PC-9 (cell line): Measurements from ENCODE around the gene COL25A1. TPM values are rescaled to one million over a fixed set of nuclear protein-coding genes. Genes with fewer than 3 reads are reported as not detected.

Experiments used
- BruUV-seq: library from RNA; stranded (reverse); fragments of 400-500 nt; replicated peaks from 2 replicates; lab custom pipeline; 2021; lab: Mats Ljungman, UMichigan
- CTCF ChIA-PET: fragments of 300-600 bp; sonication (Branson Sonifier 250); formaldehyde crosslinking; loops from one replicate; lab custom pipeline; 2022; ENCODE audit warnings: antibody characterized with exemption; lab: Charles Lee
- POLR2A ChIA-PET: fragments of 300-600 bp; sonication (Branson Sonifier 250); formaldehyde crosslinking; loops from one replicate; lab custom pipeline; 2022; ENCODE audit warnings: antibody characterized with exemption; ENCODE audit not compliant: unreplicated experiment; lab: Charles Lee
- DNase-seq, 2 experiments: peaks; one replicate each; pipeline versions ENCODE4 v3.0.0 to v3.0.0-alpha.2; 2015 to 2022; ENCODE audit warnings: mixed read lengths in 1 of 2
- H2AFZ ChIP-seq: fragments of 200-600 bp; sonication (generic); 2 replicates; pipeline ENCODE4 v1.8.1; 2017; ENCODE audit warnings: antibody characterized with exemption
- H3F3A ChIP-seq: fragments of 200-600 bp; sonication (generic); 2 replicates; pipeline ENCODE4 v1.8.1; 2017; ENCODE audit warnings: antibody characterized with exemption, mild to moderate bottlenecking, low read depth; ENCODE audit not compliant: insufficient read depth
- H3K27ac ChIP-seq: fragments of 200-600 bp; sonication (generic); 2 replicates; pipeline ENCODE4 v1.6.1; 2016; ENCODE audit warnings: mixed run types
- H3K27me3 ChIP-seq: fragments of 200-600 bp; sonication (generic); 2 replicates; pipeline ENCODE4 v1.6.1; 2016; ENCODE audit warnings: low read depth, mixed run types; ENCODE audit not compliant: insufficient read depth
- H3K36me3 ChIP-seq: fragments of 200-600 bp; sonication (generic); 2 replicates; pipeline ENCODE4 v1.6.1; 2016; ENCODE audit warnings: low read depth, mixed run types
- H3K4me1 ChIP-seq: fragments of 200-600 bp; sonication (generic); replicated peaks from 2 replicates; pipeline ENCODE4 v1.6.1; 2016; ENCODE audit warnings: mixed run types; ENCODE audit not compliant: insufficient read depth
- H3K4me2 ChIP-seq: fragments of 200-600 bp; sonication (generic); 2 replicates; pipeline ENCODE4 v1.6.1; 2017; ENCODE audit warnings: mixed run types
- H3K4me3 ChIP-seq: fragments of 200-600 bp; sonication (generic); 2 replicates; pipeline ENCODE4 v1.6.1; 2016; ENCODE audit warnings: mixed run types
- H3K79me2 ChIP-seq: fragments of 200-600 bp; sonication (generic); 2 replicates; pipeline ENCODE4 v1.6.1; 2017; ENCODE audit warnings: low read depth, mixed run types
- H3K9me2 ChIP-seq: fragments of 200-600 bp; sonication (generic); 2 replicates; pipeline ENCODE4 v1.8.1; 2017; ENCODE audit warnings: mild to moderate bottlenecking; ENCODE audit not compliant: insufficient read depth
- H3K9me3 ChIP-seq: fragments of 200-600 bp; sonication (generic); 2 replicates; pipeline ENCODE4 v1.8.1; 2016; ENCODE audit warnings: low read depth; ENCODE audit not compliant: insufficient read depth
- H4K20me1 ChIP-seq: fragments of 200-600 bp; sonication (generic); 2 replicates; pipeline ENCODE4 v1.8.1; 2017; ENCODE audit not compliant: insufficient read depth
- CTCF ChIP-seq: fragments of 200-600 bp; sonication (generic); conservative IDR thresholded peaks from 2 replicates; pipeline ENCODE4 v1.6.1; 2017; ENCODE audit warnings: mixed run types, antibody characterized with exemption, mild to moderate bottlenecking, moderate library complexity
- EZH2 ChIP-seq: fragments of 200-600 bp; sonication (generic); IDR thresholded peaks from 2 replicates; pipeline ENCODE4 v1.8.0; 2017; ENCODE audit warnings: antibody characterized with exemption, low read depth
- intact Hi-C: fragments of 100-400 bp; cut with micrococcal nuclease; formaldehyde crosslinking; loops from one replicate; pipeline ENCODE4 v1.10.0; 2022; ENCODE audit not compliant: unreplicated experiment
- total RNA-seq: library from RNA; stranded (reverse); gene quantifications from 2 replicates; pipeline ENCODE4 v1.2.3, GENCODE V29; 2021

COL25A1 gene
- total RNA-seq, 1 experiment from 2014 or later: not detected

- no peak overlapping the region for H2AFZ ChIP-seq
- H3F3A ChIP-seq: no peaks in the 10 kb centered on the region
- H3K27ac ChIP-seq: no peak overlapping the region
- no peaks in the 10 kb centered on the region for H3K36me3 ChIP-seq
- no TSS peak for BruUV-seq
- H4K20me1 ChIP-seq: no peaks in the 10 kb centered on the region
- H3K4me3 ChIP-seq: no peak overlapping the region
- H3K9me3 ChIP-seq: no peaks in the 10 kb centered on the region
- CTCF ChIA-PET: no interaction called here
- no peaks in the 10 kb centered on the region for H3K9me2 ChIP-seq
- POLR2A ChIA-PET: no interaction called here
- no peak for DNase-seq
- intact Hi-C loops: no loop called here
- no peaks in the 10 kb centered on the region for H3K27me3 ChIP-seq
- TF ChIP-seq EZH2 (no peak), CTCF (no peak)
- no peaks in the 10 kb centered on the region for H3K79me2 ChIP-seq
- no peak overlapping the region for H3K4me2 ChIP-seq
- H3K4me1 ChIP-seq: no peaks in the 10 kb centered on the region
Observed at GRCh38 chr4:108947526-108947925, 354.9 kb downstream of the COL25A1 start.

GRCh38 chr4:108946237-108946636 lies 356.2 kb downstream of the COL25A1 start:
- Histone ChIP-seq H3K79me2 (no peaks in the 10 kb centered on the region), H4K20me1 (no peaks in the 10 kb centered on the region), H3K36me3 (no peaks in the 10 kb centered on the region), H3K27me3 (no peaks in the 10 kb centered on the region), H2AFZ (no peak overlapping the region), H3K9me3 (no peaks in the 10 kb centered on the region), H3K4me2 (no peak overlapping the region), H3K9me2 (no peaks in the 10 kb centered on the region), H3K27ac (no peak overlapping the region), H3K4me1 (no peaks in the 10 kb centered on the region), H3K4me3 (no peak overlapping the region), H3F3A (no peaks in the 10 kb centered on the region)
- ChIA-PET CTCF (no interaction called here), POLR2A (no interaction called here)
- no TSS peak for BruUV-seq
- intact Hi-C loops: no loop called here
- no peak for TF ChIP-seq EZH2
- no peak for TF ChIP-seq CTCF
- no peak for DNase-seq

GRCh38 chr4:108943976-108944591 lies 358.4 kb downstream of the COL25A1 start:
- no peaks in the 10 kb centered on the region for H3K9me2 ChIP-seq
- no peak overlapping the region for H2AFZ ChIP-seq
- H3K9me3 ChIP-seq: no peaks in the 10 kb centered on the region
- ChIA-PET POLR2A (no interaction called here), CTCF (no interaction called here)
- H3K27me3 ChIP-seq: no peaks in the 10 kb centered on the region
- H3F3A ChIP-seq: no peaks in the 10 kb centered on the region
- no peaks in the 10 kb centered on the region for H4K20me1 ChIP-seq
- H3K36me3 ChIP-seq: no peaks in the 10 kb centered on the region
- no peaks in the 10 kb centered on the region for H3K79me2 ChIP-seq
- H3K4me1 ChIP-seq: no peaks in the 10 kb centered on the region
- no peak overlapping the region for H3K4me2 ChIP-seq
- intact Hi-C loops: no loop called here
- no peak for DNase-seq
- no peak overlapping the region for H3K4me3 ChIP-seq
- BruUV-seq: no TSS peak
- no peak overlapping the region for H3K27ac ChIP-seq
- TF ChIP-seq EZH2 (no peak), CTCF (no peak)
